Heart right ventricle (tissue), 16 donors: ENCODE measurements around the gene DGKD. TPM values are rescaled to one million over a fixed set of nuclear protein-coding genes. Genes with fewer than 3 reads are reported as not detected.
A peak's percentile ranks its signal among the peaks of the same experiment; 100 is the strongest.

Experiments
- ATAC-seq, 8 donors: fragments of 200-7000 bp; cut with Tn5 transposase; one replicate each; pipeline ENCODE4 v1.9.1; 2020; ENCODE audit warnings: mild to moderate bottlenecking in 8 of 8, moderate library complexity in 8 of 8, moderate number of reproducible peaks in 1 of 8
- DNase-seq, 2 donors: peaks; one replicate each; pipeline ENCODE4 v3.0.0-alpha.2; 2020
- H3K27ac ChIP-seq, 10 donors: fragments of 200-600 bp; sonication (generic) in 2 of 10; one replicate each; pipeline versions ENCODE4 v1.5.0 to v1.8.0; 2020 to 2022; ENCODE audit warnings: mild to moderate bottlenecking in 3 of 10
- H3K27me3 ChIP-seq, 7 donors: fragments of 200-600 bp; one replicate each; pipeline ENCODE4 v1.8.0; 2021 to 2022; ENCODE audit warnings: mild to moderate bottlenecking in 2 of 7
- H3K36me3 ChIP-seq, 9 donors: fragments of 200-600 bp; sonication (generic) in 1 of 9; one replicate each; pipeline versions ENCODE4 v1.5.0 to v1.8.0; 2020 to 2022; ENCODE audit warnings: mild to moderate bottlenecking in 2 of 9
- H3K4me1 ChIP-seq, 9 donors: fragments of 200-600 bp; sonication (generic) in 1 of 9; one replicate each; pipeline versions ENCODE4 v1.5.0 to v1.8.0; 2020 to 2022; ENCODE audit warnings: mild to moderate bottlenecking in 4 of 9
- H3K4me3 ChIP-seq, 10 donors: fragments of 200-600 bp; sonication (generic) in 2 of 10; one replicate each; pipeline versions ENCODE4 v1.5.0 to v1.8.0; 2020 to 2022; ENCODE audit warnings: mild to moderate bottlenecking in 7 of 10, moderate library complexity in 2 of 10
- H3K9me3 ChIP-seq, 11 donors: fragments of 200-600 bp in 10 of 11; sonication (generic) in 2 of 11; one replicate each; pipeline versions ENCODE4 v1.5.0 to v1.8.0; 2013 to 2022; ENCODE audit warnings: mild to moderate bottlenecking in 2 of 11, control low read depth in 1 of 11, moderate library complexity in 1 of 11
- CTCF ChIP-seq, 9 donors: fragments of 200-600 bp; sonication (generic) in 2 of 9; IDR thresholded peaks; one replicate each; pipeline versions ENCODE4 v1.5.0 to v1.8.0; 2021 to 2022; ENCODE audit warnings: antibody characterized with exemption in 9 of 9, mild to moderate bottlenecking in 5 of 9, moderate library complexity in 1 of 9
- WGBS, 2 donors: extraction: QIAGEN DNeasy Blood & Tissue Kit; methylation state at CpG; one replicate each; pipeline ENCODE4 v1.1.7; 2013; ENCODE audit warnings: inconsistent platforms in 1 of 2; 5-methylcytosine and 5-hydroxymethylcytosine counted together
- intact Hi-C, 10 donors: fragments of 100-400 bp; cut with DNase I; formaldehyde crosslinking; loops; one replicate each; pipeline versions ENCODE4 v1.11.1 to v1.14.2; 2022
- polyA plus RNA-seq, 2 donors: library from polyadenylated mRNA; stranded (reverse); fragments of 200-250 nt; gene quantifications; one replicate each; pipeline ENCODE4 v1.2.3, GENCODE V29; 2013
- total RNA-seq, 10 donors: library from RNA; stranded (reverse); fragmentation: NEBNext Ultra II Directional in 3 of 10; extraction: Animal tissue kit (Norgen Biotek cat#: 25700) in 3 of 10; gene quantifications; one replicate each; pipeline versions ENCODE4 v1.2.1 to v1.2.4, GENCODE V29; 2021 to 2023
- donor health status: Arrhythmogenic right ventricular cardiomyopathy.
- donor health status: ischemic (EF 13 %, LVEDD 7.1; RV severe dilation, severe dysfunction).
- donor health status: healthy with polysubstance abuse.
- donor health status: DM: no; HTN: yes; CAD: no.
- donor health status: DM: no; HTN: no; CAD: no.
- donor health status: ischemic (EF 25% LVEDD 6.9; RV normal size, moderate dysfunction).
- donor health status: ischemic (EF 25% LVEDD 5.7; RV mildly dilated, moderate dysfunction).
- donor health status: healthy.
- donor health status: DM: yes; HTN: yes; CAD: no.
- donor health status: Ischemic cardiomyopathy.
- donor health status: ischemic (EF 35%, LVEDD 5.7; RV mildly dilated, moderate dysfunction).
- donor health status: nonischemic (EF 11% LVEDD 7.7; RV severe dilation, severe dysfunction).
- donor health status: DM: yes; HTN: yes; CAD: no.
- donor health status: PGD.
- donor health status: ischemic (EF 29% LVEDD 5.4; RV normal size, mild dysfunction).
- donor health status: nonischemic (EF 23%, LVEDD 6.1; RV moderate dilation, normal function).

DGKD gene
- total and polyA plus RNA-seq, 12 donors: 26.8 to 79.5 (median 44.7) TPM

GRCh38 chr2:233451950-233452349, 97.7 kb downstream of the DGKD start:
- H3K9me3 ChIP-seq: no peaks in the 10 kb centered on the region
- ATAC-seq (no peak), DNase-seq (no peak)
- H3K36me3 ChIP-seq: peaks cover 4 to 100% (median 85%) of the 10 kb centered on the region in 9 donors
- WGBS, 2 donors: 74 to 76% methylated on average over 9 of the region's 9 CpGs
- intact Hi-C loops: no loop called here
- no peaks in the 10 kb centered on the region for H3K27me3 ChIP-seq
- no peak overlapping the region for H3K4me3 ChIP-seq
- peaks cover 0 to 13% (median 0%) of the 10 kb centered on the region in 9 donors for H3K4me1 ChIP-seq
- no peak for TF ChIP-seq CTCF (IDR thresholded peaks at IDR 0.05)
- H3K27ac ChIP-seq: no peak overlapping the region

- DNase-seq (no peak), ATAC-seq (peak in 3 of 8 donors; percentile 4 to 19 (median 6))
- Histone ChIP-seq H3K36me3 (peaks cover 4 to 100% (median 87%) of the 10 kb centered on the region in 9 donors), H3K27ac (peak overlapping the region in 4 of 10 donors; percentile 19 to 48 (median 36)), H3K4me3 (no peak overlapping the region), H3K9me3 (no peaks in the 10 kb centered on the region), H3K4me1 (peaks cover 0 to 6% (median 0%) of the 10 kb centered on the region in 9 donors), H3K27me3 (no peaks in the 10 kb centered on the region)
- no peak for TF ChIP-seq CTCF (IDR thresholded peaks at IDR 0.05)
- WGBS, 2 donors: 83 to 84% methylated on average over 10 of the region's 10 CpGs
- intact Hi-C loops: no loop called here
Observed at GRCh38 chr2:233453111-233453915, 99.0 kb downstream of the DGKD start.

- Histone ChIP-seq H3K27me3 (no peaks in the 10 kb centered on the region), H3K36me3 (peaks cover 4 to 100% (median 87%) of the 10 kb centered on the region in 9 donors), H3K4me1 (peaks cover 0 to 5% (median 0%) of the 10 kb centered on the region in 9 donors), H3K9me3 (no peaks in the 10 kb centered on the region), H3K27ac (no peak overlapping the region), H3K4me3 (no peak overlapping the region)
- TF ChIP-seq CTCF (IDR thresholded peaks at IDR 0.05): no peak
- DNase-seq: no peak
- ATAC-seq: no peak
- intact Hi-C loops: no loop called here
- 94 to 95% methylated on average over 8 of the region's 8 CpGs for WGBS, 2 donors
Observed at GRCh38 chr2:233453916-233454315, 99.6 kb downstream of the DGKD start.

GRCh38 chr2:233455006-233455405, 100.7 kb downstream of the DGKD start:
- no peaks in the 10 kb centered on the region for H3K4me1 ChIP-seq
- DNase-seq (no peak), ATAC-seq (no peak)
- no peaks in the 10 kb centered on the region for H3K9me3 ChIP-seq
- H3K27me3 ChIP-seq: no peaks in the 10 kb centered on the region
- 93 to 94% methylated on average over 11 of the region's 11 CpGs for WGBS, 2 donors
- H3K36me3 ChIP-seq: peaks cover 0 to 100% (median 94%) of the 10 kb centered on the region in 9 donors
- H3K4me3 ChIP-seq: no peak overlapping the region
- no peak overlapping the region for H3K27ac ChIP-seq
- intact Hi-C loops: no loop called here
- no peak for TF ChIP-seq CTCF (IDR thresholded peaks at IDR 0.05)
